ENCODE results near the gene PRDX4. TPM values are rescaled to one million over a fixed set of nuclear protein-coding genes. Genes with fewer than 3 reads are reported as not detected.

The PRDX4 gene
- total and polyA plus RNA-seq, 2 donors, result 33.2 to 54.2 TPM

GRCh38 chrX:23699636-23700194, 32.4 kb downstream of the PRDX4 start:
- DNase-seq (ENCODE audit: low read depth in 6 of 9, low spot score in 9 of 9), result peak in 3 of 9 donors; percentile 1 to 24 (median 5)
- H3K9me3 ChIP-seq (ENCODE audit: control insufficient read depth in 2 of 2, insufficient read depth in 1 of 2, low read length in 1 of 2), result no peaks in the 10 kb centered on the region
- H3K4me1 ChIP-seq (ENCODE audit: control insufficient read depth in 2 of 2, insufficient read depth in 2 of 2, low read length in 2 of 2), result no peaks in the 10 kb centered on the region
- no peaks in the 10 kb centered on the region for H3K36me3 ChIP-seq (ENCODE audit: control insufficient read depth in 2 of 2, insufficient read depth in 2 of 2, low read length in 1 of 2)
- no peak overlapping the region for H3K27ac ChIP-seq (ENCODE audit: low read depth in 1 of 2, low read length in 1 of 2)
- H3K4me3 ChIP-seq (ENCODE audit: low read length in 2 of 2), result peak overlapping the region; percentile 21 to 24
- no peaks in the 10 kb centered on the region for H3K27me3 ChIP-seq (ENCODE audit: control insufficient read depth in 2 of 2, insufficient read depth in 1 of 2, low read length in 1 of 2)
- 15% methylated on average over 16 of the region's 16 CpGs for WGBS

DNA sequence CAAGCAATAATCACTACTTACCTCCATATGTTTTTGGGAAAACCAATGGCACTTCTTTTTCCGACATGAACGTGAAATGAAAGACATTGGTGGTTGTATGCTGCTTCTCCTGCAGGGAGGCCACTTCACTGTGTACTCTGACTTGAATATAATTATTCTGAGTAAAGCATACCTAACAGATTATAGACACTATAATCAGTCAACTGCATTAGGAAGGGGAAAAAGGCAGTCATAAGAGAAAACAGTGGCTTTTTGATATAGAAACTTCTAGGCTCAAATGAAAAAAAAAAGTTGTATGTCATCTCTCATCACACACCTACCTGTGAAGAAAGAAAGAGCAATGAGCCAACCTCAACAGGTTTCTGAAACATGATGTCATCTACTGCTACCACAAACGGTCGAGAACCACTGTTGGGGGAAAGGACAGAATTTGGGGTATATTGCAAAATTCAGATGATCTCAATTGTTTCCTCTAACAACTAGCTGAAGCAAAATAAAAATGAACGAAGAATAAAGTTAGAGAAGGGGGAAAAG, 37.4 kb downstream of the PRDX4 start:
- H3K9me3 ChIP-seq (ENCODE audit: control insufficient read depth in 2 of 2, insufficient read depth in 1 of 2, low read length in 1 of 2), result no peaks in the 10 kb centered on the region
- DNase-seq (ENCODE audit: low read depth in 6 of 9, low spot score in 9 of 9), result no peak
- no peak overlapping the region for H3K27ac ChIP-seq (ENCODE audit: low read depth in 1 of 2, low read length in 1 of 2)
- no peaks in the 10 kb centered on the region for H3K4me1 ChIP-seq (ENCODE audit: control insufficient read depth in 2 of 2, insufficient read depth in 2 of 2, low read length in 2 of 2)
- H3K36me3 ChIP-seq (ENCODE audit: control insufficient read depth in 2 of 2, insufficient read depth in 2 of 2, low read length in 1 of 2), result no peaks in the 10 kb centered on the region
- H3K27me3 ChIP-seq (ENCODE audit: control insufficient read depth in 2 of 2, insufficient read depth in 1 of 2, low read length in 1 of 2), result no peaks in the 10 kb centered on the region
- H3K4me3 ChIP-seq (ENCODE audit: low read length in 2 of 2), result no peak overlapping the region
- WGBS, result 98% methylated on average over 5 of the region's 5 CpGs

DNA sequence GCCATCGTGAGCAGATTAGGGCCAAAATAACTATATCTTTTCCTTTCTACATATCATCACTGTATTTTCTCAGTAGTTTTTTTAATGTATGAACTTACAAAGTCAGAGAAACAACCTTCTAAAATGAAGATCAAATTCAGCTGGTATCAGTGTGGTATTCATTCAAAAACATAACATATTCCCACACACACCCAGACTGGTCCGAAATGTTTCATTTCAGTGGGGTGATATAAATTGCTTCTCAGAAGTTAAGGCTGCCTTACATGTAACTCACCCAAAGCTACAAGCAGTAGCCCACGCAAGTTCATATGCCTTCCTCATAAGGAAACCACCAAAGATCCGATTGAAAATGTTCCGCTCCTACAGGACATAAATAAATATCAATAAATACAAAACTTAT, 37.9 kb downstream of the PRDX4 start:
- no peak overlapping the region for H3K27ac ChIP-seq (ENCODE audit: low read depth in 1 of 2, low read length in 1 of 2)
- no peaks in the 10 kb centered on the region for H3K9me3 ChIP-seq (ENCODE audit: control insufficient read depth in 2 of 2, insufficient read depth in 1 of 2, low read length in 1 of 2)
- no peak for DNase-seq (ENCODE audit: low read depth in 6 of 9, low spot score in 9 of 9)
- no peaks in the 10 kb centered on the region for H3K4me1 ChIP-seq (ENCODE audit: control insufficient read depth in 2 of 2, insufficient read depth in 2 of 2, low read length in 2 of 2)
- no peak overlapping the region for H3K4me3 ChIP-seq (ENCODE audit: low read length in 2 of 2)
- WGBS, result 77% methylated on average over 5 of the region's 5 CpGs
- H3K36me3 ChIP-seq (ENCODE audit: control insufficient read depth in 2 of 2, insufficient read depth in 2 of 2, low read length in 1 of 2), result no peaks in the 10 kb centered on the region
- no peaks in the 10 kb centered on the region for H3K27me3 ChIP-seq (ENCODE audit: control insufficient read depth in 2 of 2, insufficient read depth in 1 of 2, low read length in 1 of 2)

GRCh38 chrX:23720117-23720677, 52.9 kb downstream of the PRDX4 start:
- no peak overlapping the region for H3K27ac ChIP-seq (ENCODE audit: low read depth in 1 of 2, low read length in 1 of 2)
- no peaks in the 10 kb centered on the region for H3K27me3 ChIP-seq (ENCODE audit: control insufficient read depth in 2 of 2, insufficient read depth in 1 of 2, low read length in 1 of 2)
- no peak overlapping the region for H3K4me3 ChIP-seq (ENCODE audit: low read length in 2 of 2)
- H3K36me3 ChIP-seq (ENCODE audit: control insufficient read depth in 2 of 2, insufficient read depth in 2 of 2, low read length in 1 of 2), result no peaks in the 10 kb centered on the region
- WGBS, result 95% methylated on average over 8 of the region's 8 CpGs
- no peaks in the 10 kb centered on the region for H3K9me3 ChIP-seq (ENCODE audit: control insufficient read depth in 2 of 2, insufficient read depth in 1 of 2, low read length in 1 of 2)
- H3K4me1 ChIP-seq (ENCODE audit: control insufficient read depth in 2 of 2, insufficient read depth in 2 of 2, low read length in 2 of 2), result no peaks in the 10 kb centered on the region
- no peak for DNase-seq (ENCODE audit: low read depth in 6 of 9, low spot score in 9 of 9)

GRCh38 chrX:23726191-23726590, 58.9 kb downstream of the PRDX4 start:
- no peak overlapping the region for H3K4me3 ChIP-seq (ENCODE audit: low read length in 2 of 2)
- no peaks in the 10 kb centered on the region for H3K36me3 ChIP-seq (ENCODE audit: control insufficient read depth in 2 of 2, insufficient read depth in 2 of 2, low read length in 1 of 2)
- H3K4me1 ChIP-seq (ENCODE audit: control insufficient read depth in 2 of 2, insufficient read depth in 2 of 2, low read length in 2 of 2), result no peaks in the 10 kb centered on the region
- no peaks in the 10 kb centered on the region for H3K9me3 ChIP-seq (ENCODE audit: control insufficient read depth in 2 of 2, insufficient read depth in 1 of 2, low read length in 1 of 2)
- 38% methylated on average over 6 of the region's 6 CpGs for WGBS
- H3K27me3 ChIP-seq (ENCODE audit: control insufficient read depth in 2 of 2, insufficient read depth in 1 of 2, low read length in 1 of 2), result no peaks in the 10 kb centered on the region
- DNase-seq (ENCODE audit: low read depth in 6 of 9, low spot score in 9 of 9), result no peak
- H3K27ac ChIP-seq (ENCODE audit: low read depth in 1 of 2, low read length in 1 of 2), result no peak overlapping the region

- Histone ChIP-seq H3K27ac (ENCODE audit: low read depth in 1 of 2, low read length in 1 of 2) (no peak overlapping the region), H3K36me3 (ENCODE audit: control insufficient read depth in 2 of 2, insufficient read depth in 2 of 2, low read length in 1 of 2) (no peaks in the 10 kb centered on the region), H3K9me3 (ENCODE audit: control insufficient read depth in 2 of 2, insufficient read depth in 1 of 2, low read length in 1 of 2) (no peaks in the 10 kb centered on the region), H3K4me3 (ENCODE audit: low read length in 2 of 2) (no peak overlapping the region), H3K4me1 (ENCODE audit: control insufficient read depth in 2 of 2, insufficient read depth in 2 of 2, low read length in 2 of 2) (no peaks in the 10 kb centered on the region), H3K27me3 (ENCODE audit: control insufficient read depth in 2 of 2, insufficient read depth in 1 of 2, low read length in 1 of 2) (no peaks in the 10 kb centered on the region)
- 99% methylated on average over 3 of the region's 3 CpGs for WGBS
- DNase-seq (ENCODE audit: low read depth in 6 of 9, low spot score in 9 of 9), result no peak
Measured at GRCh38 chrX:23727206-23727605, 59.9 kb downstream of the PRDX4 start.

DNA sequence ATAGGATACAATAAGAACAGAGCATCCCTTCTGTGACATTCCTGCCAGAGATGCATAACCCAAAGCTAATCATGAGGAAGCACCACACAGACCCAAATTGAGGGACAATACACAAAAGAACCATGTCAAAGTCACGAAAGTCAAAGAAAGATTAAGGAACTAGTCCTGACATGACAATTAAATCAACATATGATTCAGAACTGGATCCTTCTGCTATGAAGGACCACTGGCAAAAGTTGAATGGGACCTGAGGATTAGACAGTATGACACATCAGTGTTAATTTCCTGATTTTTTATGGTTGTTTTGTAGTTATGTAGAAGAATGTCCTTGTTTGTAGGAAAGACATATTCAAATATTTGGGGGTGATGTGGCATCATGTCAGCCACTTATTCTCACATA, 61.9 kb downstream of the PRDX4 start:
- no peak overlapping the region for H3K27ac ChIP-seq (ENCODE audit: low read depth in 1 of 2, low read length in 1 of 2)
- no peak for DNase-seq (ENCODE audit: low read depth in 6 of 9, low spot score in 9 of 9)
- H3K9me3 ChIP-seq (ENCODE audit: control insufficient read depth in 2 of 2, insufficient read depth in 1 of 2, low read length in 1 of 2), result no peaks in the 10 kb centered on the region
- H3K27me3 ChIP-seq (ENCODE audit: control insufficient read depth in 2 of 2, insufficient read depth in 1 of 2, low read length in 1 of 2), result no peaks in the 10 kb centered on the region
- H3K4me3 ChIP-seq (ENCODE audit: low read length in 2 of 2), result no peak overlapping the region
- WGBS, result 85% methylated on average over 1 of the region's 1 CpG
- H3K36me3 ChIP-seq (ENCODE audit: control insufficient read depth in 2 of 2, insufficient read depth in 2 of 2, low read length in 1 of 2), result no peaks in the 10 kb centered on the region
- H3K4me1 ChIP-seq (ENCODE audit: control insufficient read depth in 2 of 2, insufficient read depth in 2 of 2, low read length in 2 of 2), result no peaks in the 10 kb centered on the region

GRCh38 chrX:23731951-23732350, 64.7 kb downstream of the PRDX4 start:
- H3K27ac ChIP-seq (ENCODE audit: low read depth in 1 of 2, low read length in 1 of 2), result no peak overlapping the region
- 97% methylated on average over 1 of the region's 1 CpG for WGBS

DNA sequence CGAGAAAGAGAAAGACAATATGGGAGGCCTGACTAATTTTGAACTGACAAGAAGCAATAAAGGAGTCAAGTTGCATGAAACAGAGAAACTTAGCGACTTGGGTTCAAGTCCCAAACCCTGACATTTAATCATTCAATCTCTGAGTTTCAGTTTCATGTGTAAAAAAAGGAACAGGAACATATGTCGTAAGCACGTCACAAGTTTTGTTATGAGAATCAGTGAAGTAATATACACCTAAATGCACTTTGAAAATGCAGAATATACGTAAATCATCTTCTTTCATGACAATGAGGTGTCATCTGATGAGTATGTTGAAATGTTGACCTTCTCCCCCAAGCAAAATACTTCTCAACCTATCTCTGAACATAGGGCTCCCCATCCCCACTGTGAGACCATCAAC, 65.4 kb downstream of the PRDX4 start:
- no peak overlapping the region for H3K27ac ChIP-seq (ENCODE audit: low read depth in 1 of 2, low read length in 1 of 2)
- no peaks in the 10 kb centered on the region for H3K36me3 ChIP-seq (ENCODE audit: control insufficient read depth in 2 of 2, insufficient read depth in 2 of 2, low read length in 1 of 2)
- WGBS, result 90% methylated on average over 5 of the region's 5 CpGs

More at GRCh38 chrX:23731951-23732350, 64.7 kb downstream of the PRDX4 start:
- Histone ChIP-seq H3K9me3 (ENCODE audit: control insufficient read depth in 2 of 2, insufficient read depth in 1 of 2, low read length in 1 of 2) (no peaks in the 10 kb centered on the region), H3K27me3 (ENCODE audit: control insufficient read depth in 2 of 2, insufficient read depth in 1 of 2, low read length in 1 of 2) (no peaks in the 10 kb centered on the region), H3K36me3 (ENCODE audit: control insufficient read depth in 2 of 2, insufficient read depth in 2 of 2, low read length in 1 of 2) (no peaks in the 10 kb centered on the region), H3K4me3 (ENCODE audit: low read length in 2 of 2) (no peak overlapping the region), H3K4me1 (ENCODE audit: control insufficient read depth in 2 of 2, insufficient read depth in 2 of 2, low read length in 2 of 2) (no peaks in the 10 kb centered on the region)
- no peak for DNase-seq (ENCODE audit: low read depth in 6 of 9, low spot score in 9 of 9)

More for the DNA sequence above, 65.4 kb downstream of the PRDX4 start:
- Histone ChIP-seq H3K4me1 (ENCODE audit: control insufficient read depth in 2 of 2, insufficient read depth in 2 of 2, low read length in 2 of 2) (no peaks in the 10 kb centered on the region), H3K27me3 (ENCODE audit: control insufficient read depth in 2 of 2, insufficient read depth in 1 of 2, low read length in 1 of 2) (no peaks in the 10 kb centered on the region), H3K9me3 (ENCODE audit: control insufficient read depth in 2 of 2, insufficient read depth in 1 of 2, low read length in 1 of 2) (no peaks in the 10 kb centered on the region), H3K4me3 (ENCODE audit: low read length in 2 of 2) (no peak overlapping the region)
- peak in 1 of 9 donors; percentile 31 for DNase-seq (ENCODE audit: low read depth in 6 of 9, low spot score in 9 of 9)
